AG08395 (cell line): ENCODE measurements around the gene LONRF3.

Experiments used
- DNase-seq: peaks from one replicate; pipeline ENCODE4 v3.0.0; 2012; ENCODE audit warnings: mixed read lengths, low spot score

Gene LONRF3

GRCh38 chrX:119036107-119037029, 62.0 kb downstream of the LONRF3 start:
- DNase-seq, result no peak

- DNase-seq, result no peak
Observed at GRCh38 chrX:119040432-119040831, 66.0 kb downstream of the LONRF3 start.

DNA sequence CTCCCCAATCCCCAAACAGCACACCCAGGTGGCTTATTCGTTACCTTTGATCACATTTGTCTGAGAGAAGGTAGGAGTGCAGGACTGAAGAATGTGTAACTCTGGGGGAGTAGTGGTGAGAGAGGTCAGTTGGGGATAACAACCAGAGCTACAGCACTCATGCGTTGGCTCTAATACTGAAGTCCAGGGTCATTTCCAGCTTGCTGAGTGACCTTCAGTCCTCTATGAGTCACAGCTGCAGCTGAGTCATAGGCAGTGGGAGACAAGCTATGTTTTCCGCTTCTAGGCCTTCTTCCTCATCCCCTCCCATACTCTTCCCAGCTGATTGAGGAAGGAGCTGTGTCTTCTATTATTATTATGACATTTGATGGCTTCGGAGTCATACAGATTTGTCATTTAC, 66.8 kb downstream of the LONRF3 start:
- DNase-seq, result peak; percentile 79

DNA sequence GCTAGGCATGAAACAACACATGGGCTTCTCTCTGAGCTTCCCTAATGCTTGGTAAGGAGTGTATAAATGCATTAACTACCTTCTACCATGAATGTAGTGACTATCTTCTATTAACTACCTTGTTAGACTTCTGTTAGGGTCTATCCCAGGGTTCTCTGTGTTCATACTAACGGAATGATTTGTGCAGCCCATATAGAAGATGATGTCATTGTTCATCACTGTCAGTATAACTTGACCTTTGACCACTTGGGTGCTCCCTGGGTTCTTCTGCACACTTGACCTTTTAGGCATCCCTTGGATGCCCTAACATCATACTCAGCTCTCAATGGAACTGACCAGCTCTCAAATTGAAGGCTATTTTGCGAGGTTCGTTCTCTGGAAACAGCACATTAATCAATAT, 67.6 kb downstream of the LONRF3 start:
- no peak for DNase-seq

DNA sequence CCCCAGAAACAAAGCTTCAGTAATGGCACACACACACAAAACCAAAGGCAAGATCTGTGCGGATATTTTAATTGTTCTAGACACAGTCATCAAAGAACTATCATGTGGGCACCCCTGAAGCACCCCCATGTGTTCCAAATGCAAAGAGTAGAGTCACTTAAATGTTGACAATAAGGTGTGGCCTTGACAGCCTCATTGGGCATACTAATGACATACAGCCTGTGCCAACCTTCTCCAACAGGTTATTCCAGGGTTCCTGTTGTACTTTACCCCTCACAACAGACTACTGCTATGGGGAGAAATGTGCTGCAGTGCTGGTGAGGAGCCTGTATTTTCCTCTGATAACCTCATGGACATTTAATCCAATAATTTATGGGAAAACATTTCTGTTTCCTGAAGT, 68.6 kb downstream of the LONRF3 start:
- no peak for DNase-seq

DNA sequence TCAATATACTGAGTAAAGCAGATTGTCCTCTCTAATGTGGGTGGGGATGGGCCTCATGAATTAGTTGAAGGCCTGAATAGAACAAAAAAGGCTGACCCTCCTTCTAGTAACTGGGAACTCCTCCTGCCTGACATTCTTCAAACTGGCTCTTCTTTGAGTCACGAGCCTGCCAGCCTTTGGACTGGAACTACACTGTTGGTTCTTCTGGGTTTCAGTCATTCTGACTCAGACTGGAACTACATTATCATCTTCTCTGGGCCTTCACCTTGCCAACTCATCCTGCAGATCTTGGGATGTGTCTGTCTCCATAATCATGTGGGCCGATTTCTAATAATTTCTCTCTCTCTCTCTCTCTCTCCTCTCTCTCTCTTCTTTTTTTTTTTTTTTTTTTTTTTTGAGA, 71.5 kb downstream of the LONRF3 start:
- no peak for DNase-seq

DNA sequence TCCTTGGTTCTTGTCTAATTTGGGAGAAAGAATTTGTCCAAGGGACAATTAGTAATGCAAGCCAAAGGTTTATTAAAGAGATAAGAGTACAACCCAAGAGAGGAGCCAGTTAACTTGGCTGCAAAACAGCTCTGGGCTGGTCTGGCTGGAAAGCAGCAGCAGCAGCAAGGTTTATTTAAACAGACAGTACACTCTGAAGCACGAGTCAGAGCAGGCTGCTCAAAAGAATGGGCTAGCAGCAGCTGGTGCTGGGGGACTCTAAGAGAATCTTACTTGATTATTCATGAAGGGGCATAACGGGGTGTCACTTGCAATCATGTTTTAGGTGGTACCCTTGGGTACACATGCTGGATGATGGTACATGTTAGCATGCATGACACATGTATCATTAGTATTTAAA, 81.3 kb downstream of the LONRF3 start:
- DNase-seq, result no peak

DNA sequence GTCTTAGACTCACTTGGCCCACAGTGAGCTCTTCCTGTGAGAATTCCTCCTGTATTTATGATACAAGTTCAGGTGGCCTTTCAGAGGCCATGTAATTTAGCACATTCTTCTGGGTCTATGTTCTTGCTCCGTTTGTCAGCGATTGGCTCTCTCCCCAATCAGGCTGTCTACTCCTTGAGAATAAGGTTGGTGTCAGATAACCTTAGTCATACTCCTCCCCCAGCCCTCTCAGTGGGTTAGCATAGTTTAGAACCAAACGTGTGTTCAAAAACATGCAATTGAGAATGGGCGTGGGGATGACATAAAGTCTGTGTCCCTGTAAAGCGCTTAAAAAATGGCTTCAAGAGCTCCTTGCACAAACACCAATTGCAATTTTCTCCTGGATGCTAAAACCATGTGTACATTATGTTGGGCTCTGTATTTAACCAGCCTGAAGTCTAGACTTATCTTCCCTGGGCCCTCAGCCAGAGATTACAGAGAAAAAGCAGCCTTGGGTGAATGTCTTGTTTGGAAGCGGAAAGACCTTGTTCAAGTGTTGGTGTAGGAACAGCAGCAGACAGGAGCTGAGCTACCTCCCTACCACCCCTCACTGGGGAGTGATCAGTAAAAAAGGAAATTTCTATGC, 88.4 kb downstream of the LONRF3 start:
- no peak for DNase-seq

DNA sequence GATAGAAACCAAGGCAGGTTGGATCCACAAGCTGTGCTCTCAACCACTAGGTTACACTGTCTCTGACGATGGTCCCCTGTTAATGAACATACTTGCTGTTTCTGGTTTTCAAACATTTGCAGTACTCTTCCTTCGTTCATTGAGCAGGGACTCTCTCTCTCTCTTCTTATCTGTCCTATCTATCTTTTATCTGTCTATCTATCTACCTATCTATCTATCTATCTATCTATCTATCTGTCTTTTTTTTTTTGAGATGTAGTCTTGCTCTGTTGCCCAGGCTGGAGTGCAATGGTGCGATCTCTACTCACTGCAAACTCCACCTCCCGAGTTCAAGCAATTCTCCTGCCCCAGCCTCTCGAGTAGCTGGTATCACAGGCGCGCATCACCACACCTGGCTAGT, 89.0 kb downstream of the LONRF3 start:
- no peak for DNase-seq

DNA sequence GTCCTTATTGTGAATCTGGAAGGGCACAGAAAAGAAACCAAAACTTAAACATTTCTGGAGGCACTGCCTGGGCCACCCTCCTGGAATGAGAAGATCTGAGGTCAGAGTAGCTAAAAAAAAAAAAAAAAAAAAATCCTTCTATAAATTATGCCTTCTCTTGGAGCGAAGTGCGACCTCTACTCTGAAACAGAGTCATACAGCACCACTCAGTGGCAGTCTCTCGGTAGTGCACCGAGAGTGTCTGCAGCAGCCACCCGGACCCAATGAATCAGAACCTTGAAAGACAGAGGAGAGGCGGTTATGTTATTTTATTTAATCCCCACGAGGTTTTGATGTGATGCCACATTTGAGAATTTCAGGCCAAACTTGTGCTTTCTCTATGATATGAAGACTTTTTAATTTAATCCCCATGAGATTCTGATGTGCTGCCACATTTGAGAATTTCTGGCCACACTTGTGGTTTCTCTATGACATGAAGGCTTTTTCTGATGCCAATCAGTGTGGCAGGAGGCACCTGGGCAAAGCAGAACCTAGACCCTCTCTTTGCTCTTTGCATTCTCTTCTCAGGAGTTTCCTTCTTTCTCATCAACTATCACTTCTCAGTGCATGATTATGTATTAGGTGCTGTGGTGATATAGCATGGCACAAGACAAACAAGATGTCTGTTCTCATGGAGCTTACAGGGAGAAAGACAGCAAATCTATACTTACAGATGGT, 92.8 kb downstream of the LONRF3 start:
- peak; percentile 69 for DNase-seq
